Measurements from ENCODE around the gene OXER1.

OXER1 gene

GRCh38 chr2:42764096-42764495, at the start of gene OXER1:
Gene OXER1 (minus strand): TSS chr2:42764135. CDS start chr2:42764062, 73 bp downstream.
- Mint-ChIP-seq H3K27ac (no peak within 1 kb of the TSS), H3K27me3 (no peaks in the 10 kb centered on the region), H3K9me3 (no peaks in the 10 kb centered on the region), H3K36me3 (peaks cover 4% of the 10 kb centered on the region), H3K4me1 (no peaks in the 10 kb centered on the region), H3K4me3 (no peak within 1 kb of the TSS)

GRCh38 chr2:42812899-42813479, 49.1 kb upstream of the OXER1 start:
- no peaks in the 10 kb centered on the region for H3K36me3 Mint-ChIP-seq
- peaks cover 14% of the 10 kb centered on the region for H3K4me1 Mint-ChIP-seq
- H3K27ac Mint-ChIP-seq = peak overlapping the region; percentile 60
- no peaks in the 10 kb centered on the region for H3K9me3 Mint-ChIP-seq
- peak overlapping the region; percentile 78 for H3K4me3 Mint-ChIP-seq
- no peaks in the 10 kb centered on the region for H3K27me3 Mint-ChIP-seq

- H3K4me1 Mint-ChIP-seq = peaks cover 14% of the 10 kb centered on the region
- H3K27me3 Mint-ChIP-seq = no peaks in the 10 kb centered on the region
- H3K27ac Mint-ChIP-seq = peak overlapping the region; percentile 98
- H3K4me3 Mint-ChIP-seq = peak overlapping the region; percentile 92
- H3K9me3 Mint-ChIP-seq = no peaks in the 10 kb centered on the region
- H3K36me3 Mint-ChIP-seq = no peaks in the 10 kb centered on the region
Measured at GRCh38 chr2:42810971-42811811, 47.3 kb upstream of the OXER1 start.

GRCh38 chr2:42810121-42810970, 46.4 kb upstream of the OXER1 start:
- H3K4me1 Mint-ChIP-seq = peaks cover 14% of the 10 kb centered on the region
- H3K4me3 Mint-ChIP-seq = peak overlapping the region; percentile 92
- H3K27ac Mint-ChIP-seq = peak overlapping the region; percentile 98
- H3K36me3 Mint-ChIP-seq = no peaks in the 10 kb centered on the region
- no peaks in the 10 kb centered on the region for H3K9me3 Mint-ChIP-seq
- H3K27me3 Mint-ChIP-seq = no peaks in the 10 kb centered on the region

GRCh38 chr2:42809819-42810120, 45.8 kb upstream of the OXER1 start:
- Mint-ChIP-seq H3K4me1 (peaks cover 14% of the 10 kb centered on the region), H3K27me3 (no peaks in the 10 kb centered on the region), H3K27ac (no peak overlapping the region), H3K9me3 (no peaks in the 10 kb centered on the region), H3K36me3 (no peaks in the 10 kb centered on the region), H3K4me3 (peak overlapping the region; percentile 84)

GRCh38 chr2:42809131-42809818, 45.3 kb upstream of the OXER1 start:
- Mint-ChIP-seq H3K4me3 (peak overlapping the region; percentile 84), H3K9me3 (no peaks in the 10 kb centered on the region), H3K27me3 (no peaks in the 10 kb centered on the region), H3K36me3 (no peaks in the 10 kb centered on the region), H3K4me1 (peaks cover 14% of the 10 kb centered on the region), H3K27ac (peak overlapping the region; percentile 86)

GRCh38 chr2:42808301-42808700, 44.4 kb upstream of the OXER1 start:
- H3K27ac Mint-ChIP-seq = no peak overlapping the region
- no peaks in the 10 kb centered on the region for H3K27me3 Mint-ChIP-seq
- no peaks in the 10 kb centered on the region for H3K36me3 Mint-ChIP-seq
- H3K4me3 Mint-ChIP-seq = peak overlapping the region; percentile 68
- H3K4me1 Mint-ChIP-seq = peaks cover 14% of the 10 kb centered on the region
- H3K9me3 Mint-ChIP-seq = no peaks in the 10 kb centered on the region

GRCh38 chr2:42806786-42807185, 42.9 kb upstream of the OXER1 start:
- no peaks in the 10 kb centered on the region for H3K36me3 Mint-ChIP-seq
- peaks cover 4% of the 10 kb centered on the region for H3K4me1 Mint-ChIP-seq
- no peak overlapping the region for H3K4me3 Mint-ChIP-seq
- H3K9me3 Mint-ChIP-seq = no peaks in the 10 kb centered on the region
- peaks cover 2% of the 10 kb centered on the region for H3K27me3 Mint-ChIP-seq
- no peak overlapping the region for H3K27ac Mint-ChIP-seq

- H3K9me3 Mint-ChIP-seq = no peaks in the 10 kb centered on the region
- H3K4me3 Mint-ChIP-seq = no peak overlapping the region
Measured at GRCh38 chr2:42804891-42805290, 41.0 kb upstream of the OXER1 start.

GRCh38 chr2:42804338-42804737, 40.4 kb upstream of the OXER1 start:
- H3K36me3 Mint-ChIP-seq = no peaks in the 10 kb centered on the region
- no peaks in the 10 kb centered on the region for H3K9me3 Mint-ChIP-seq
- H3K27me3 Mint-ChIP-seq = peaks cover 2% of the 10 kb centered on the region
- H3K4me3 Mint-ChIP-seq = no peak overlapping the region
- no peak overlapping the region for H3K27ac Mint-ChIP-seq
- H3K4me1 Mint-ChIP-seq = peaks cover 13% of the 10 kb centered on the region

More at GRCh38 chr2:42804891-42805290, 41.0 kb upstream of the OXER1 start:
- peaks cover 13% of the 10 kb centered on the region for H3K4me1 Mint-ChIP-seq
- no peak overlapping the region for H3K27ac Mint-ChIP-seq
- H3K36me3 Mint-ChIP-seq = no peaks in the 10 kb centered on the region
- peaks cover 2% of the 10 kb centered on the region for H3K27me3 Mint-ChIP-seq

GRCh38 chr2:42802150-42802549, 38.2 kb upstream of the OXER1 start:
- H3K9me3 Mint-ChIP-seq = no peaks in the 10 kb centered on the region
- no peak overlapping the region for H3K4me3 Mint-ChIP-seq
- no peak overlapping the region for H3K27ac Mint-ChIP-seq
- peaks cover 9% of the 10 kb centered on the region for H3K4me1 Mint-ChIP-seq
- H3K27me3 Mint-ChIP-seq = peaks cover 2% of the 10 kb centered on the region
- no peaks in the 10 kb centered on the region for H3K36me3 Mint-ChIP-seq

- H3K27me3 Mint-ChIP-seq = peaks cover 2% of the 10 kb centered on the region
- H3K9me3 Mint-ChIP-seq = no peaks in the 10 kb centered on the region
- peaks cover 9% of the 10 kb centered on the region for H3K4me1 Mint-ChIP-seq
- no peaks in the 10 kb centered on the region for H3K36me3 Mint-ChIP-seq
- H3K4me3 Mint-ChIP-seq = no peak overlapping the region
- peak overlapping the region; percentile 8 for H3K27ac Mint-ChIP-seq
Measured at GRCh38 chr2:42801381-42801780, 37.4 kb upstream of the OXER1 start.

GRCh38 chr2:42800981-42801380, 37.0 kb upstream of the OXER1 start:
- Mint-ChIP-seq H3K27me3 (peaks cover 2% of the 10 kb centered on the region), H3K4me1 (peaks cover 9% of the 10 kb centered on the region), H3K27ac (no peak overlapping the region), H3K4me3 (no peak overlapping the region), H3K36me3 (no peaks in the 10 kb centered on the region), H3K9me3 (no peaks in the 10 kb centered on the region)

GRCh38 chr2:42800461-42800962, 36.6 kb upstream of the OXER1 start:
- Mint-ChIP-seq H3K36me3 (no peaks in the 10 kb centered on the region), H3K4me3 (no peak overlapping the region), H3K9me3 (no peaks in the 10 kb centered on the region), H3K27ac (no peak overlapping the region), H3K4me1 (peaks cover 9% of the 10 kb centered on the region), H3K27me3 (peaks cover 2% of the 10 kb centered on the region)

- no peaks in the 10 kb centered on the region for H3K9me3 Mint-ChIP-seq
- H3K4me3 Mint-ChIP-seq = no peak overlapping the region
- H3K4me1 Mint-ChIP-seq = peaks cover 10% of the 10 kb centered on the region
- H3K27ac Mint-ChIP-seq = no peak overlapping the region
- H3K27me3 Mint-ChIP-seq = peaks cover 2% of the 10 kb centered on the region
- no peaks in the 10 kb centered on the region for H3K36me3 Mint-ChIP-seq
Measured at GRCh38 chr2:42799881-42800280, 35.9 kb upstream of the OXER1 start.
